ENCODE data around the gene GNPTAB.

Gene GNPTAB

GRCh38 chr12:101781834-101782233, 48.9 kb downstream of the GNPTAB start:
- Histone ChIP-seq H3K9me3 (ENCODE audit: control insufficient read depth, low read length) (no peaks in the 10 kb centered on the region), H3K14ac (ENCODE audit: low read length in 2 of 2) (no peak overlapping the region), H2AFZ (ENCODE audit: low read depth, low read length) (no peak overlapping the region), H4K91ac (ENCODE audit: low read length) (no peak overlapping the region), H3K79me1 (replicated peaks; ENCODE audit: low read length, poor library complexity, severe bottlenecking) (peaks cover 2% of the 10 kb centered on the region), H2BK15ac (ENCODE audit: low read depth, poor library complexity, severe bottlenecking) (no peak overlapping the region), H2BK120ac (ENCODE audit: low read depth, low read length) (no peak overlapping the region), H2BK5ac (ENCODE audit: low read depth, low read length, poor library complexity, severe bottlenecking) (no peak overlapping the region), H3K4me2 (ENCODE audit: low read length, poor library complexity, severe bottlenecking) (no peak overlapping the region), H2BK12ac (ENCODE audit: low read length in 2 of 2) (no peak overlapping the region), H4K8ac (ENCODE audit: low read length) (no peak overlapping the region), H3K4ac (ENCODE audit: low read depth in 1 of 2, low read length in 2 of 2) (no peak overlapping the region), H3K27me3 (ENCODE audit: control insufficient read depth in 1 of 2, insufficient read depth in 1 of 2, low read length in 2 of 2) (no peaks in the 10 kb centered on the region), H3K27ac (ENCODE audit: low read length, poor library complexity, severe bottlenecking) (no peak overlapping the region), H3K4me1 (ENCODE audit: control insufficient read depth, insufficient read depth, low read depth, low read length) (peaks cover 2% of the 10 kb centered on the region), H3K4me3 (ENCODE audit: insufficient read depth in 1 of 2, low read depth in 1 of 2, low read length in 2 of 2) (no peak overlapping the region), H3K36me3 (ENCODE audit: control insufficient read depth in 1 of 2, insufficient read depth in 2 of 2, low read depth in 1 of 2, low read length in 2 of 2) (peaks cover 10 to 53% of the 10 kb centered on the region in 2 experiments), H3K9ac (ENCODE audit: low read length) (no peak overlapping the region), H3K18ac (ENCODE audit: low read depth in 1 of 2, low read length in 2 of 2) (no peak overlapping the region), H3K23ac (ENCODE audit: low read length in 2 of 2) (no peak overlapping the region), H2AK5ac (ENCODE audit: low read length, severe bottlenecking) (no peak overlapping the region)
- 100% methylated on average over 3 of the region's 3 CpGs for WGBS
- DNase-seq: no peak

DNA sequence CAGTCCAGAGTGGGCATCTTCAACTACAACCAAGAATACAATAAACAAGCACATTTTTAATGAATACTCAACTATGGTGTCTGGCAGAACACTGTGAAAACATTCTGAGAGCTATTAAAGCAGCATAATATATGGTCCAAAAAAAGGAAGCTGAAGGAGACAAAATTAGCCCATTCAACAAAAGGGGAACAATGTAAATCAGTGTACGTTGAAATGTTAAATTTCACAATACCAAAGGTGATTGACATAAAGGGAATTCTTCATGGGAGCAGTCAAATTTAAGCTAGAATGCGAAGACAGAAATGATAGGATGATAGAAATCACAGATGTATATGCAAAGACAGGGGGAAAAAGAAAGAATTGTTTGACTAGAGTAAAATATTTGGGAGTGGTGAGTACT, 50.2 kb downstream of the GNPTAB start:
- WGBS: 99% methylated on average over 2 of the region's 2 CpGs

DNA sequence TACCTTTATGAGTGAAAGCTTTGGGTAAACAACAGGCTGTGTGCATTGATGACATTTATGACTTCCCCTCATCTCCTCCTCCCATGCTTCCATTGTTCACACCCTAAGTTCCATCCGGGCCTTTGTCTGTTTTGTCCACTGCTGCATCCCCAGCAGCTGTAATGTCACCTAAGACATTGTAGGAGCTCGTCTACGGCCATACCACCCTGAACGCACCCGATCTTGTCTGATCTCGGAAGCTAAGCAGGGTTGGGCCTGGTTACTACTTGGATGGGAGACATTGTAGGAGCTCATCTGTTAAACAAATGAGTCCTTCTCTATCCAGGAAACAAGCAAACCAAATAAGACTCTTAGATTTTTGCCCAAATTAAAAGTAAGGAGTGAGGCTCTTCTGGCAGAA, 51.1 kb downstream of the GNPTAB start:
- no peak overlapping the region for H2AFZ ChIP-seq (ENCODE audit: low read depth, low read length)
- no peak overlapping the region for H4K91ac ChIP-seq (ENCODE audit: low read length)
- no peak overlapping the region for H3K4me3 ChIP-seq (ENCODE audit: insufficient read depth in 1 of 2, low read depth in 1 of 2, low read length in 2 of 2)
- no peak overlapping the region for H2AK5ac ChIP-seq (ENCODE audit: low read length, severe bottlenecking)
- H3K27me3 ChIP-seq (ENCODE audit: control insufficient read depth in 1 of 2, insufficient read depth in 1 of 2, low read length in 2 of 2): no peaks in the 10 kb centered on the region
- no peak overlapping the region for H3K14ac ChIP-seq (ENCODE audit: low read length in 2 of 2)
- peaks cover 2% of the 10 kb centered on the region for H3K79me1 ChIP-seq (replicated peaks; ENCODE audit: low read length, poor library complexity, severe bottlenecking)
- WGBS: 94% methylated on average over 6 of the region's 6 CpGs
- no peak overlapping the region for H2BK12ac ChIP-seq (ENCODE audit: low read length in 2 of 2)
- no peak overlapping the region for H3K4ac ChIP-seq (ENCODE audit: low read depth in 1 of 2, low read length in 2 of 2)
- peaks cover 2% of the 10 kb centered on the region for H3K4me1 ChIP-seq (ENCODE audit: control insufficient read depth, insufficient read depth, low read depth, low read length)
- H3K36me3 ChIP-seq (ENCODE audit: control insufficient read depth in 1 of 2, insufficient read depth in 2 of 2, low read depth in 1 of 2, low read length in 2 of 2): peaks cover 13 to 52% of the 10 kb centered on the region in 2 experiments
- no peak for DNase-seq
- H3K9ac ChIP-seq (ENCODE audit: low read length): no peak overlapping the region
- no peak overlapping the region for H3K27ac ChIP-seq (ENCODE audit: low read length, poor library complexity, severe bottlenecking)
- H2BK120ac ChIP-seq (ENCODE audit: low read depth, low read length): no peak overlapping the region
- H2BK15ac ChIP-seq (ENCODE audit: low read depth, poor library complexity, severe bottlenecking): no peak overlapping the region
- H3K18ac ChIP-seq (ENCODE audit: low read depth in 1 of 2, low read length in 2 of 2): no peak overlapping the region
- no peaks in the 10 kb centered on the region for H3K9me3 ChIP-seq (ENCODE audit: control insufficient read depth, low read length)
- H3K23ac ChIP-seq (ENCODE audit: low read length in 2 of 2): no peak overlapping the region
- H2BK5ac ChIP-seq (ENCODE audit: low read depth, low read length, poor library complexity, severe bottlenecking): no peak overlapping the region
- no peak overlapping the region for H4K8ac ChIP-seq (ENCODE audit: low read length)
- H3K4me2 ChIP-seq (ENCODE audit: low read length, poor library complexity, severe bottlenecking): no peak overlapping the region

More for the DNA sequence above, 50.2 kb downstream of the GNPTAB start:
- H3K4ac ChIP-seq (ENCODE audit: low read depth in 1 of 2, low read length in 2 of 2): no peak overlapping the region
- no peak overlapping the region for H2BK12ac ChIP-seq (ENCODE audit: low read length in 2 of 2)
- H3K23ac ChIP-seq (ENCODE audit: low read length in 2 of 2): no peak overlapping the region
- peaks cover 2% of the 10 kb centered on the region for H3K79me1 ChIP-seq (replicated peaks; ENCODE audit: low read length, poor library complexity, severe bottlenecking)
- no peak overlapping the region for H3K14ac ChIP-seq (ENCODE audit: low read length in 2 of 2)
- no peak overlapping the region for H2BK5ac ChIP-seq (ENCODE audit: low read depth, low read length, poor library complexity, severe bottlenecking)
- no peaks in the 10 kb centered on the region for H3K27me3 ChIP-seq (ENCODE audit: control insufficient read depth in 1 of 2, insufficient read depth in 1 of 2, low read length in 2 of 2)
- H3K36me3 ChIP-seq (ENCODE audit: control insufficient read depth in 1 of 2, insufficient read depth in 2 of 2, low read depth in 1 of 2, low read length in 2 of 2): peaks cover 13 to 60% of the 10 kb centered on the region in 2 experiments
- no peak overlapping the region for H2AFZ ChIP-seq (ENCODE audit: low read depth, low read length)
- H3K4me2 ChIP-seq (ENCODE audit: low read length, poor library complexity, severe bottlenecking): no peak overlapping the region
- H3K18ac ChIP-seq (ENCODE audit: low read depth in 1 of 2, low read length in 2 of 2): no peak overlapping the region
- DNase-seq: no peak
- H4K8ac ChIP-seq (ENCODE audit: low read length): no peak overlapping the region
- peaks cover 2% of the 10 kb centered on the region for H3K4me1 ChIP-seq (ENCODE audit: control insufficient read depth, insufficient read depth, low read depth, low read length)
- H3K9me3 ChIP-seq (ENCODE audit: control insufficient read depth, low read length): no peaks in the 10 kb centered on the region
- no peak overlapping the region for H2AK5ac ChIP-seq (ENCODE audit: low read length, severe bottlenecking)
- no peak overlapping the region for H2BK15ac ChIP-seq (ENCODE audit: low read depth, poor library complexity, severe bottlenecking)
- H3K27ac ChIP-seq (ENCODE audit: low read length, poor library complexity, severe bottlenecking): no peak overlapping the region
- no peak overlapping the region for H4K91ac ChIP-seq (ENCODE audit: low read length)
- H3K4me3 ChIP-seq (ENCODE audit: insufficient read depth in 1 of 2, low read depth in 1 of 2, low read length in 2 of 2): no peak overlapping the region
- no peak overlapping the region for H3K9ac ChIP-seq (ENCODE audit: low read length)
- no peak overlapping the region for H2BK120ac ChIP-seq (ENCODE audit: low read depth, low read length)

- Histone ChIP-seq H2BK120ac (ENCODE audit: low read depth, low read length) (no peak overlapping the region), H3K4me2 (ENCODE audit: low read length, poor library complexity, severe bottlenecking) (no peak overlapping the region), H3K36me3 (ENCODE audit: control insufficient read depth in 1 of 2, insufficient read depth in 2 of 2, low read depth in 1 of 2, low read length in 2 of 2) (peaks cover 13 to 48% of the 10 kb centered on the region in 2 experiments), H3K9ac (ENCODE audit: low read length) (no peak overlapping the region), H3K9me3 (ENCODE audit: control insufficient read depth, low read length) (no peaks in the 10 kb centered on the region), H4K8ac (ENCODE audit: low read length) (no peak overlapping the region), H2AK5ac (ENCODE audit: low read length, severe bottlenecking) (no peak overlapping the region), H3K4ac (ENCODE audit: low read depth in 1 of 2, low read length in 2 of 2) (no peak overlapping the region), H3K27ac (ENCODE audit: low read length, poor library complexity, severe bottlenecking) (no peak overlapping the region), H2BK5ac (ENCODE audit: low read depth, low read length, poor library complexity, severe bottlenecking) (no peak overlapping the region), H3K79me1 (replicated peaks; ENCODE audit: low read length, poor library complexity, severe bottlenecking) (peaks cover 2% of the 10 kb centered on the region), H3K27me3 (ENCODE audit: control insufficient read depth in 1 of 2, insufficient read depth in 1 of 2, low read length in 2 of 2) (no peaks in the 10 kb centered on the region), H3K4me1 (ENCODE audit: control insufficient read depth, insufficient read depth, low read depth, low read length) (peaks cover 2% of the 10 kb centered on the region), H4K91ac (ENCODE audit: low read length) (no peak overlapping the region), H2AFZ (ENCODE audit: low read depth, low read length) (no peak overlapping the region), H2BK15ac (ENCODE audit: low read depth, poor library complexity, severe bottlenecking) (no peak overlapping the region), H3K4me3 (ENCODE audit: insufficient read depth in 1 of 2, low read depth in 1 of 2, low read length in 2 of 2) (no peak overlapping the region), H3K14ac (ENCODE audit: low read length in 2 of 2) (no peak overlapping the region), H3K18ac (ENCODE audit: low read depth in 1 of 2, low read length in 2 of 2) (no peak overlapping the region), H2BK12ac (ENCODE audit: low read length in 2 of 2) (no peak overlapping the region), H3K23ac (ENCODE audit: low read length in 2 of 2) (no peak overlapping the region)
- 94% methylated on average over 2 of the region's 3 CpGs for WGBS
- no peak for DNase-seq
Measured at GRCh38 chr12:101779200-101779599, 51.6 kb downstream of the GNPTAB start.
